Cerebellar nuclear complex (tissue), 1 donor: ENCODE measurements around the gene CERS6.
A peak's percentile ranks its signal among the peaks of the same experiment; 100 is the strongest.
"Not testable (repeated sequence)": the region's sequence is repeated elsewhere in the genome, so short reads cannot be mapped to it uniquely, and the experiment has no call there.

Source experiments
- DNase-seq, 2 experiments: peaks; one replicate each; lab custom pipeline; 2025; lab: John Stamatoyannopoulos, UW

CERS6 gene

DNA sequence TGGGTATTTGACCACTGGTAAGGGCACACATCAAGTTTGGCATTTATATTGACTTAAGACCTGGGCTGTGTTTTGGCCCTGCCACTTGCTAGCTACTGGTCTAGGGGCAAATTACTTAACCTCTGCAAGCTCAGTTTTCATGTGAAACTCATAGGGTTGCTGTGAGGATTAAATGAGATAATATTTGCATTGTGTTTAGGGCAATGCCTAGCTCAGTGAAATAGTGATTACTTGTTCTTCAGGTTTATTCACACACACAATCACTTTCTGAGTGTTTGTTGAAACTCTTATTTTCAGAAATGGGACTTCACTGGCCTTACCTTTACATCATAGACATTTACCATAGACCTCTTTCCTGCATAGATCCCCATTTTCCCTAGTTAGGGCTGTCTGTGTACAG, 12.3 kb downstream of the CERS6 start:
- no peak for DNase-seq

DNA sequence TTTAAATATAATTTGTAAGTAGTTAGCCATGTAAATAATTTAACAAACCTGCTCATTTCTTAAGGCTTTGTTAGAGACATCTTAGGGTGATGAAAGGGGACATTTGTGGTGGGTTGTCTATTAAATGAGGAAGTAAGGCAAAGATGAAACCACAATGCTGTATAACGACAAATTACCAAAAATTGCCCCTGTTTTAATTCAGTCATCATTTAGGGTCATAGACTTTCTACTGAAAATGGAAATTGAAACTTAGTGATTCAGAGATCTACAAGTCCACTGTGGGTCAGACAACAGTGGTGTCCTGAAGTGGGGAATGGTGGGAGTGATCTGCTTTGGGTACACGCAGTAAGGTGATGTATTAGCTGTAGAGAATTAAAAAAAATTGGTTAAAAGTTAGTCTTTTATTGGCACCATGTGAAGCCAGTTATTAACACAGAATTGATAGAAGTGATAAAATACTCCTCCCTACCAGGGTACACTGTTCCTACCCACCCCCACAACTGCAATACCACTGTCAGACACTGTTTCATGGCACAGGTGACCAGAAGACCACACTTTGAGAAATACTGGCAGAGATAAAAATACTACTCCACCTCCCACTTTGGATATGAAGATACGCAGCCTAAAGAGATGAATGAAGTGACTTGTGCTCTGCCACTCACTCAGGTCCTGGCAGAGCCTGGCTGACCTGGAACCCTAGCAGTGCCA, 13.4 kb downstream of the CERS6 start:
- no peak for DNase-seq

DNA sequence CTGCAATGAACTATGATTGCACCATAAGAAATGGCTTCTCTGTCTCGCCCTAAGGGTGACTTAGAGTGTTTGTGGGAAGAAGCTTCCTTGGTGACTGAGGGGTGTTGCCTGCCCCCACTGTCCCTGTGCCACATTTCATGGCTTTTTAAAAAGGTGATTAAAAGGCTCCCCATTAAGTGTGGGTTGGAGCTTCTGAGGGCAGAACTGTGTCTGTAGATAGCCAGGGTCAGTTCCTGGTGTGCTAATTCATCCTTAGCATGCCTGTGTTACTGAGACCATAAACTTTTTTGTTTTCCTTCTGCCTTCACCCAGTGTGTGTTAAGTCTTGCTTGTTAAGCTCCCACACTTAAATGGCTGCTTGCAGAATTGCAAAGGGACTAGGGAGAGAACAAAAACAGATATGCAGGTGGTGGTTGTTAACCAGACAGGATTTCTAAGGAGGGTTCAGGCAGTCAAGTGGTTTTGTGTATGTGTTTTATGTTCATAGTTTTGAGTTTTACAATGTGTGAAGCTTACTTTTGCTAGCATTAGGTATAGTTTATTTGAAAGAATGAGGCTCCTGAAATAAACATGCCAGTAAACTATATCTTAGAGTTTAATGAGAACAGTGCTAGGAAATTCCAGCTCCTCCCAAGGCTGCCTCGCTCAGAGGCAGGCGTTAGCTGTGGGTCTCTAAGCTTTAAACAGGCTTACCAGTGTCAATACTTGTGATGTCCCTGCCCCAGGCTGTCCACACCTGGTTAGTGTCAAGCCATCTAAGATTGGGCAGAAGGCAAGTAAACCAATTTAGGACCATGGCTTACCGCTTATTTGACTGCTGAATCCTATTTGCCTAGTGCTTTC, 14.5 kb downstream of the CERS6 start:
- no peak for DNase-seq

DNA sequence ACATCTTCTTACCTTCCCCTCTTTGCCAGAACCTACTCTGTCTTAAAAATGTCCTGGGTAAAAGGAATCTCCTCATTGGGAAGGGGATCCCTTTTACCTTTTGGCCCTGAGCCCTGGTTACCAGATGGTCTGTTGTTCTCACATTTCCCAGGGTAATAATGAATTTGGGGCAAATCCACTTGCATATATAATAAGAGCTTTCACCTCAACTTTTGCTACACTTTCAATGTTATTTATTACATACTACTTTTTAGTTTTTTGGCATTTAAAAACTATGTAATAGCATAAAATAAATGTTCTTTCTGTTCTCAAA, 15.0 kb downstream of the CERS6 start:
- DNase-seq: peak in 1 of 2 experiments; percentile 24

DNA sequence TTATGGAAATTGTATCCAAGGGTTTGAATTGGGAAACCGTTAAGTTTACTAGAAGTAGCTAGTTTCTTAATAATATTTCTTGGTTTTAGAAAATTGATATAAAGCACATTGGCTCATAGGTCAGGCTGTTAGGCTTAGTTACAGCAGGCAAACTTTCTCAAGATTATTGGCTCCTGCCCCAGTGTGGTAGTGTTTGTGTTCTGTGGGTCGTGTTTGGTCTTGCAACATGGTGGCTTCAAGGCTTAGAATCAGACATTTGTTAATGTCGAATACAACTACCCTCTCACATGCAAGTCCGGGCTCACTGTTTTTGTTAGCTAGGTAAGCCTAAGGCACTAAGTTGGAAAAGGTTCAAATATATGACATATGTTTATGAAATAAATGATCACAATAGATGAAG, 19.6 kb downstream of the CERS6 start:
- no peak for DNase-seq

DNA sequence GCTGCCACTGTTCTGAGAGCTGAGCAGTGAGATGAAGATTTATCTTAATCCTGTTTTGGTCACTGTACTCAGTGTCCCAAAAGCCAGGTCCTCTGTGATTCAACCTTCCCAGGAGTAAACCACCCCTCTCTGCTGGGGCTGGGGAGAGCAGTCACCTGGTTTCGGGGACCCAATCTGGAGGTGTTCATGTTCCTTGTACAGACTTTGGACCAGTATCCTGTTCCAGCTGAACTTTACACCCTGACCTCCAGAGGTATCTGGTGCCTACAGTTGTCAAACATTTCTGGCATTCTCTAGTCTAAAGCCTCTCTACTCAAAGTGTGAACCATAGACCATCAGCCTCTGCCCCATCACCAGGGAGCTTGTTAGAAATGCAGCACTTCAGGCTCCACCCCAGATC, 22.1 kb downstream of the CERS6 start:
- DNase-seq: no peak

DNA sequence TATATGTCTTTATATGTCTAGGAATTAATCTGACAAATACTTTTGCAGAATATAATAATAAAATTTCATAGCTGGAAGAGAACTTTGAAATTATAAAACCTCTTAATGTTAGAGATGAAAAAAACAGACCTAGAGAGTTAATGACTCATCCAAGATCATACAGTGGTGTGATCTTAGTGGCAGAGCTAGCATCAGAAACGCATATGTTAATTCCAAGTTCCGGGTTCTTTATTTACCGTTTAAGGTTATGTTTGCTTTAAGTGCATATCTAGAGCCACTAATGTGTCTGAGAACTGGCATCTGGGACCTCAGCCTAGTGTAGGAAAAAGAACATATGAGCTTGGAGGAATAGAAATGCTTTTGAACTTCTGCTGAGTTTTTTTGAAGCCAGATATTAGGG, 24.3 kb downstream of the CERS6 start:
- DNase-seq: no peak

DNA sequence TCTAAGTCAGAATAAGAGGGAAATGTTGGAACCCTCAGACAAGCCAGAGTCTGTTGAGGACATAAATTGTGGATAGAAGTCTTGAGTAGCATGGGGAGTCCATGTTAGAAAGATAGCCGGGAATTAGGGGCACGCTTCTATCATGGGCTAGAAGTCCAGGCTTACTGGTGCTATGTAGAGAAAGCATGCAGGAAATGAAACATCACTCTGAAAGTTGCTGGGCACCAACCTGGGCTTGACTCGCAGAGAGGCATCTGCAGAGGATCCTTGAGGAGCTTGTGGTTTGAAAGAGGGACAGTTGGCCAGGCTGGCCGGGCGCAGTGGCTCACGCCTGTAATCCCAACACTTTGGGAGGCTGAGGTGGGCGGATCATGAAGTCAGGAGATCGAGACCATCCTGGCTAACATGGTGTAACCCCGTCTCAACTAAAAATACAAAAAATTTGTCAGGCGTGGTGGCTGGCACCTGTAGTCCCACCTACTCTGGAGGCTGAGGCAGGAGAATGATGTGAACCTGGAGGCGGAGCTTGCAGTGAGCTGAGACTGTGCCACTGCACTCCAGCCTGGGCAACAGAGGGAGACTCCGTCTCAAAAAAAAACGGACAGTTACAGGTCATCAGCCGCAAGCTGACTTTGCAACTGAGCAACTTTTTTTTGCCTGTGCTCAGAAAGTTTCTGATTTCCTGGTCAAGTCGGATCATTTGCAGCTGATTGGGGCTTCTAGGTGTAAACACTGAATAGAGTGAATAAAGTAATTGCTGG, 24.9 kb downstream of the CERS6 start:
- DNase-seq: no peak

DNA sequence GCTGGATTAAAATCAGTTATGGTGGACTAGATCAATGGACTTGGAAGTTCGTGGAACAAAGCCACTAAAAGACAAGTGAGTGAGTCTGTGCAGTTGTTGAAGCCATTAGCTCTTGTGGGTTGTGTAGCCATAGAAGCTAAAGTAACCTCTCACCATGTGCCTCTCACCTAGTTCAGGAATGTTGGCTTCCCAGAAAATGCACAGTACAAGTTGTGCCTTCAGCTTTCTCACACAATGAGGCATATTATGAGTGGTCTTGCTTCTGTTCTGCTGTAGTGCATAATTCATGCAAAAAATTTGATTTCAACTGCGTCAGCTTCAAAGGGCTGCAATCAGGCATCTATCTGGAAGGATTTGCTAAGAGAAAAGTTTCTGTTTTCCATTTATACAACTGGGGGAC, 26.2 kb downstream of the CERS6 start:
- DNase-seq: no peak

DNA sequence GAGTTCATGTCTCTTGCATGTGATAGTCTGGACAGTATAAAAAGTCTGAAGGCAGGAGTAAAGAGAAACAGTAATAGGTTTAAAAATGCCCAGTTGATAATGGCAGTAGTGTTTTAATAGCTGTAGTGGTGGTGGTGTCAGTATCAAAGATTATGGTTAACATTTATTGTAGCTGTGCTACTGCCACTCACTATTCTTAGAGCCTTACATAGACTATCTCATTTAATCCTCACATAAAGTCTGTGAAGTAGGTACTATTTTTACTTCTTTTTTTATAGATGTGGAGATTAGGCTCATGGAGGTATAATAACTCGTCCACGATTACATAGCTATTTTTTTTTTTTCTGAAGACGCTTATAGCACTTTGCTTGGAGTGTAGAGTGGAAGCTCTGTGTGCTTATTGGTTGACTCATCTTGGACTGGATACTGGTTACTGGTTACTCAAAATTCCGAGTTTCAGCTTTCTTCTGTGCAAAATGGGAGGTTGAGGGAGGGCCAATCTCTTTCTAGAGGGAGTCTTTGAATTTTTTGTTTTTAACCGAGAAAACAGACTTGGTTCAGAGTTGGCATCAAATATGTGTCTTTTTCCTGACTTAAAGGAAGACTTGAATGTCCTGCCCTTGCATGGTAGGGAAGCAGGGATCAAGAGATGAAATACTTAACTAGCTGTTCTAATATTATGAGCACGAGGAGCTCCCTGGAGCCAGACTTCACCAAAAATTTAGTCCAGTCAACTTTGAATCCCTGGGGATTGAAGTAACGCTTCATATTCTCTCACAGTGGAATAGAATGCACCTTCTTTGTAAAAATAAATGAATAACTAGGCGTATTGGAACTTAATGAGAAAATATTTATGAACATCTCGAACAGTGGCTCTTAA, 27.1 kb downstream of the CERS6 start:
- DNase-seq: no peak

DNA sequence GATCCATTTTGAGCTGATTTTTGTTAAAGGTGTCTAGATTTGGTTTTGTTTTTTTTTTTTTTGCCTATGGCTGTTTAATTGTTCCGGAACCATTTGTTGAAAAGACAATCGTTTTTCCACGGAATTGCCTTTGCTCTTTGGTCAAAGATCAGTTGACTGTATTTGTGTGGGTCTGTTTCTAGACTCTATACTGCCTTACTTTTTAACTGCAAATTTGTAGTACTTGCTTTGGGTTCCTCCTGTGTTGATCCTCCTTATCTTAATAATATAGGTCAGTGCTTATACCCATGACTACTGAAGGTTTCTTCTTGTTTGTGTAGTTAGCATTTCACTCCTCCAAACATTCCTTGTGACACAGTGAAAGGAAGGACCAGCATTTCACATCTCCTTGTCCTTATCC, 30.4 kb downstream of the CERS6 start:
- DNase-seq: no peak

DNA sequence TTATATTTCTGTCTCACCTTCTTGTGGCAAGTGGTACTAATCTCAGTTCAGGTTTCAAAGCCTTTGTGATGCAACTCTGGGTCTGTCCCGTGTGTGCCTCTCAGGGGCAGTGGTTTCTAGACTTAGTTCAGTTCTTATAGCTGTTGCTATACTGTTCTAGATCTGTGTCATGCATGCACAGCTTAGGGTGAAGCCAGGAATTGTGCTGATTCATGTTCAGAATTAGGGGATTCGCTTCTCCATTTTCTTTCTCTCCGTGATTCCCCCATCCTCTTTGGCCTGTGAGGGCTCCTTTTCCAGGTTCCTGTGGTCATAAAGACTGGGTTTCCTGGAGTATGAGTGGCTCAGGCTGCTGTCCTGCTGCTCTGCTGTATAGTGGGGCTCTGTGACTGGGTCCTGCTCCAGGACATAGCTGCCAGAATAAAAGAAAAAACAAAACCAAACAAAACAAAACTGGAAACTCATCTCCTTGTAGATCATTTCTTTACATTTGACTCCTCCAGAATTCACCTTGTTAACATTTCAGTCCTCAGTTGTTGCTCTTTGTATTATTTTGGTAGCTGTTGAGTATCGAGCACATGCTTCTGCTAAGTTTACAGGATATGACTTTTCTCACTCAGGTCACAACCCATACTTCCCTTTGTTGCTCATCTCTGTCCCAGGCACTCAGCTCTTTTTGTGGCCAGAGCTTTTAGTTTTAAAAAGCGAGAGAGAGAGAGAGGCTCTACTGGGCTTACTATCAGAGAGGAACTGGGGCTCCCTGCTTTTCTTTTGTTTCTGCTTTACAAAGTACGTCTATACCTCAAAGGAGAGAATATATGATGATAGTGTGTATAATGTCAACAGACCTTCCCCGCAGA, 34.2 kb downstream of the CERS6 start:
- no peak for DNase-seq

DNA sequence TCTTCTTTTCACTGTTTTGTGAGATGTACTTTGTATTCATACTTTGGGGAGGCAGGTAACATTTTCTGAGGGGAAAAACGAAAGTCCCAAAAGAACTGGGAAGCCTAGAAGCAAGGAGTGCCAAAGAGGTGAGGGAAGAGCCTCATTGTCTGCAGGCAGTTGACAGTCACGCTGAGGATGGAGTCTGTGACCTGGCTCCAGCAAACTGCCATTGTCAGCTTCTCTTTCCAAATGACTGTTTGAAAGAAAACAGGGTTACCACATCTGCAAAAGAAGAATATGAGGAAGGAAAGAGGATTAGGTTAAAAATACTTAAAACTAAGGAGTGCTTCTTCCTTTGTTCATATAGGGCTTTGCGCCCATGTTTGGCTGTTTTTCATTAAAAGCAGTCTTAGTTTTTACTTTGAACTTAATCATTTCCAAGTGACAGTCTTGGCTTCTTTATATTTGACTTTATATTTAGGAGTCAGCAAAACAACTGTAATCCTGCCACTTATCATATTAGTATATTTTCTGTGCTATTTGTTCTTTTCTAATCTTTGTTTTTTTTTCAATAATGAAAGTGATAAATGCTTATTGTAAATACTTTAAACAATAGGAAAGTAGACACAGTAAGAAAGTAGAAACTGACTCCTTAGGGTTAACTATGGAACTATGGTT, 35.0 kb downstream of the CERS6 start:
- DNase-seq: no peak

DNA sequence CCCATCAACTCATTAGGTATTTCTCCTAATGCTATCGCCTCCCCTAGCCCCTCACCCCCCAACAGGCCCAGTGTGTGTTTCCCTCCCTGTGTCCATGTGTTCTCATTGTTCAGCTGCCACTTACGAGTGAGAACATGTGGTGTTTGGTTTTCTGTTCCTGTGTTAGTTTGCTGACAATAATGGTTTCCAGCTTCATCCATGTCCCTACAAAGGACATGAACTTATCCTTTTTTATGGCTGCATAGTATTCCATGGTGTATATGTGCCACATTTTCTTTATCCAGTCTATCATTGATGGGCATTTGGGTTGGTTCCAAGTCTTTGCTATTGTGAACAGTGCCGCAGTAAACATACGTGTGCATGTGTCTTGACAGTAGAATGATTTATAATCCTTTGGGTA, 35.7 kb downstream of the CERS6 start:
- not testable (repeated sequence) for DNase-seq

DNA sequence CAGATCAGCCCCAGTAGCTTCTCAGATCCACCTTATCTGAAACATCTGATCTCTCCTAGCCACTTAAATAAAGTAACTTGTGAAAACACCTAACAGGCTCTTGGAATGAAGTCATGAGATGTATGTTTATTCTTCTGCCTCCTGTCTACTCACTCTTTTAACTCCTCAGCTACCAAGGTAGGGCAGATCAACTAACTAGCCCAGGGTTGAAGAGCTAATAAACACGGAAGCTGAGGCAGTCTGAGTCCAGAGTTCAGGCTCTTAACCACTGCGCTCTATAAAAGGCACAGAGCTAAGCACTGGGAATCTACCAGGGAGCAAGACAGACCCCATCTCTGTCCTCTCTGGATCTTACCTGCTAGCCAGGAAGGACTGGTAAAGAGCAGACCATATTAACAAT, 37.1 kb downstream of the CERS6 start:
- not testable (repeated sequence) for DNase-seq

DNA sequence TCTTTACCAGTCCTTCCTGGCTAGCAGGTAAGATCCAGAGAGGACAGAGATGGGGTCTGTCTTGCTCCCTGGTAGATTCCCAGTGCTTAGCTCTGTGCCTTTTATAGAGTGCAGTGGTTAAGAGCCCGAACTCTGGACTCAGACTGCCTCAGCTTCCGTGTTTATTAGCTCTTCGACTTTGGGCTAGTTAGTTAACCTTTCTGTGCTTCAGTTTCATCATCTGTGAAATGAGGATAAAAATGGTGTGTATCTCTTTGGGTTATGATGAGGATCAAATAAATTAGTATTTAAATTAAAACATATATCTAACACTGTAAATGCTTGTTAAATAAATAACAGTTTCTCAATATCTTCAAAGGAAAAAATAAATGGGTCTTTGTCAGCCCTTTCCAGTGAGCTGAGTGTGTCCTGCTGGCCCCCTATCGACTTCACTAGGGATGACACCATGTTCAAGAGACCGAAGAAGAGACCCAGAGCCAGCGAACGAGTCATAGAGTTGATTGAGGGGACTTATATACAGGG, 38.2 kb downstream of the CERS6 start:
- no peak for DNase-seq

DNA sequence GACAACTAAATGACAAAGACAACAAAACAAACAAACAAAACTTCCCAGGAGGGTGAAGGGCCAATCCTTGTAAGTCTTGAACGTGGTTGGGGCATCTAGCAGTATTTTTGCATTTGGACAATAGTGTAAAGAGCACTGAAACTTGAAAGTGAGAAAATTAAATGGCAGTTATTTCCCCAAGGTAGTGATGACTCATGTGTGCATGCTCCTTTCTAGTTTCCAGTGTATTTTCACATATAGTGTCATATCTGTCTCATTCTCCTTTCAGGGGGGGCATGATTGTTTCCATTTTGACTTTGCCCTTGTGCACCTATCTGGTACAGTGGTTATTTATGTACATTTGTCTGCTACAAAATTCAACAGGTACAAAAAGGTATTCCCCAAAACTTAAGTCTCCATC, 39.5 kb downstream of the CERS6 start:
- no peak for DNase-seq

DNA sequence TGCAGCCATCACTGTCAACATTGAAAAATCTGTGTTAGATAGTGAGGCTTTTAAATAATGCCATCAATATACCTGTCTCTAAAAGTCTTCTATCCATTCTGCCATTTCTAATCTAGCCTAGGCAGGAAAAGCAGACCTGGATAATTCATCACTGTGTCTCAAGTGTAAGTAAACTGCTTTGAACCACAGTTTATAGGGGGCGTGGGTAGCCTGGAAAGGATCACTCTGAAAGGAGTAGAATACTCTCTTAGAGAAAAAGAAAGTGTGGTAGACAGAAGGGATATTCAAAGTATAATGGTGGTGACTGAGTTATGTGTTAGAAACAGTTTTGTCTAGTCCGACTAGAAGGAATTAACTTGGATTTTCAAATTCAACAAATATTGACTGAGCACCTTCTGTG, 40.8 kb downstream of the CERS6 start:
- no peak for DNase-seq

DNA sequence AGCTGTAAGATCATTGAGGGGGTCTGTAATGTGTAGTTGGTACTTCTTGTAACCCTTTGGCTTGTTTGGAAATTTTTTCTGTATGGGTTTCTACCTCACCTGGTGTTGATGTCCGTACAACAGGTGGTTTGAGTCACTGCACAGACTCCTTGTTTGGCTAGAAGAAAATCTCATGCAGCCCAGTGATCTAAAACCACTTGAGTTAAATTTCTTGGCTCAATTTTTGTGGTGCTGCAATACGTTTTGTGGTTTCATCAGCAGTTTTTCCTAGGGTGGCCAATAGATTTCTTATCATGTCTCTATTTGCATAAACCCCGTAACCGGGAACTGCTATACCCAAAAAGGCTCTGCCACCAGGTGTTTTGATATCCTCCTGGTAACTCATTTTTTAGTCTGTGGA, 43.4 kb downstream of the CERS6 start:
- no peak for DNase-seq

DNA sequence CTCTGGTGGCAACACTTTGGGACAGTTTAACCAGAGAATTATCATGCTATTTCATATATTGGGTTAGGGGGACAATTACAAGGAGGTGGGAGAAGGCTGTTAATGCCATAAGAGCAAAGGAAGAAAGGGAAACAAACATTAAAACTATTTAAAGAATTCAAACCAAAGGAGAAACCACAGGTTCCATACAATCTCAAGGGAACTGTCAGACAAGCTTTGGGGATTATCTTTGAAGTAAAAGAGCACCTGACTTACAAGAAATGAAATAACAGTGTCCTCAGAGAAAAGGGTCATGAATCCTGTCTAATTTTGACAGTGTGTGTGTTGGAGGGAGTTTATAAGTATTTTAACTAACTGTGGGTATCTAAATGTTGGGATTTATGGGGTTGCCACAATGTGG, 44.4 kb downstream of the CERS6 start:
- DNase-seq: no peak
